ENCODE data around the gene SVIP. TPM values are rescaled to one million over a fixed set of nuclear protein-coding genes. Genes with fewer than 3 reads are reported as not detected.

The SVIP gene
- total and polyA plus RNA-seq, 4 donors, result 7.7 to 20.5 (median 13.2) TPM

DNA sequence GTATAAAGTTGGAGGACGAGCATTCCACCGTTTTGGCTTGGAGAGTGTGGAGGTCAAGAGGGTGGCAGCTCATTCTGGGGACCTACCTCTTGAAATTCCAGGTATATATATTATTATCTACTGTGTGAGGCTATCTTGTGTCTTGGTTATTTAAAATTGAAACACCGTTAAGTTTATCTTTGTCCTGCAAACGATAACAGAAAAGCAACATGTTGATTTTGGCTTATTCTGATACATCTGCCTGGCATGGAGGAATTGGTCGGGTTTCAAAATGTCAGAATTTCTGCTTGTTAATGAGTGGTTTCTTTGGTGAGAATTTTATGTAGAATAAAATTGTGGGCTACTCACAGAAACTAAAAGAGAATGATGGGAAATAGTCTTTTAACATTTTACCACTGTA is 54.4 kb downstream of the SVIP start:
- DNase-seq (no peak), ATAC-seq (ENCODE audit: insufficient read depth, low FRiP score) (no peak)
- H3K9me3 ChIP-seq (ENCODE audit: control insufficient read depth in 4 of 4, insufficient read depth in 3 of 4, low read length in 3 of 4), result no peaks in the 10 kb centered on the region
- 85 to 86% methylated on average over 5 of the region's 5 CpGs for WGBS, 2 donors
- no peaks in the 10 kb centered on the region for H3K36me3 ChIP-seq (ENCODE audit: control insufficient read depth in 4 of 4, insufficient read depth in 4 of 4, low read length in 4 of 4)
- no peak overlapping the region for H3K27ac ChIP-seq (ENCODE audit: low read depth in 1 of 2, low read length in 1 of 2)
- no peak overlapping the region for H3K4me3 ChIP-seq
- H3K4me1 ChIP-seq (ENCODE audit: control insufficient read depth in 5 of 5, insufficient read depth in 5 of 5, low read length in 5 of 5), result no peaks in the 10 kb centered on the region
- TF ChIP-seq, protein P1, sequence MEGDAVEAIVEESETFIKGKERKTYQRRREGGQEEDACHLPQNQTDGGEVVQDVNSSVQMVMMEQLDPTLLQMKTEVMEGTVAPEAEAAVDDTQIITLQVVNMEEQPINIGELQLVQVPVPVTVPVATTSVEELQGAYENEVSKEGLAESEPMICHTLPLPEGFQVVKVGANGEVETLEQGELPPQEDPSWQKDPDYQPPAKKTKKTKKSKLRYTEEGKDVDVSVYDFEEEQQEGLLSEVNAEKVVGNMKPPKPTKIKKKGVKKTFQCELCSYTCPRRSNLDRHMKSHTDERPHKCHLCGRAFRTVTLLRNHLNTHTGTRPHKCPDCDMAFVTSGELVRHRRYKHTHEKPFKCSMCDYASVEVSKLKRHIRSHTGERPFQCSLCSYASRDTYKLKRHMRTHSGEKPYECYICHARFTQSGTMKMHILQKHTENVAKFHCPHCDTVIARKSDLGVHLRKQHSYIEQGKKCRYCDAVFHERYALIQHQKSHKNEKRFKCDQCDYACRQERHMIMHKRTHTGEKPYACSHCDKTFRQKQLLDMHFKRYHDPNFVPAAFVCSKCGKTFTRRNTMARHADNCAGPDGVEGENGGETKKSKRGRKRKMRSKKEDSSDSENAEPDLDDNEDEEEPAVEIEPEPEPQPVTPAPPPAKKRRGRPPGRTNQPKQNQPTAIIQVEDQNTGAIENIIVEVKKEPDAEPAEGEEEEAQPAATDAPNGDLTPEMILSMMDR (IDR thresholded peaks at IDR 0.05; ENCODE audit: control extremely low read depth, extremely low read depth), result no peak
- no peak overlapping the region for H3K9ac ChIP-seq (ENCODE audit: insufficient read depth in 1 of 2, low read length in 2 of 2)
- no peaks in the 10 kb centered on the region for H3K27me3 ChIP-seq (ENCODE audit: control insufficient read depth in 3 of 3, insufficient read depth in 3 of 3, low read length in 2 of 3)

DNA sequence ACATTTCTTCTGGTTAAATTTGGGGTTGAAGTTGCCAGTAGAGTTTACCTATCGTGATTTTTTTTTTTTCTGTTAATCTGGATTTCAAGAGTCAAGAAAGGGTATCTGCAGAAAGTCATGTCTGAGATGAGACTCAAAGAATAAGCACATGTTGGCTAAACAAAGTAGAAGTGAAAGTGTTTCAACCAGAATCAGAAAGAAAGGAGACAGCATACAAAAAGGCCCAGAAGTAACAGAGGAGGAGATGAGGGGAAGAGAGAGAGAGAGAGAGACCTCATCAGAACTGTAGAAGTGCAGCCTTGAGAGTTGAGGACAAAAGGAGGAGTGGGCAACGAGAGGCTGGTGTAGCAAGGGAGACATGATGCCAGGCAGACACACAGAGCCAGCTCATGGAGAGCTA is 54.9 kb downstream of the SVIP start:
- Histone ChIP-seq H3K36me3 (ENCODE audit: control insufficient read depth in 4 of 4, insufficient read depth in 4 of 4, low read length in 4 of 4) (no peaks in the 10 kb centered on the region), H3K4me3 (no peak overlapping the region), H3K27me3 (ENCODE audit: control insufficient read depth in 3 of 3, insufficient read depth in 3 of 3, low read length in 2 of 3) (no peaks in the 10 kb centered on the region), H3K9ac (ENCODE audit: insufficient read depth in 1 of 2, low read length in 2 of 2) (no peak overlapping the region), H3K27ac (ENCODE audit: low read depth in 1 of 2, low read length in 1 of 2) (no peak overlapping the region), H3K9me3 (ENCODE audit: control insufficient read depth in 4 of 4, insufficient read depth in 3 of 4, low read length in 3 of 4) (no peaks in the 10 kb centered on the region), H3K4me1 (ENCODE audit: control insufficient read depth in 5 of 5, insufficient read depth in 5 of 5, low read length in 5 of 5) (no peaks in the 10 kb centered on the region)
- ATAC-seq (ENCODE audit: insufficient read depth, low FRiP score) (no peak), DNase-seq (no peak)
- TF ChIP-seq, protein P1 (IDR thresholded peaks at IDR 0.05; ENCODE audit: control extremely low read depth, extremely low read depth), result no peak
- WGBS, 2 donors, result 73 to 88% methylated on average over 2 of the region's 2 CpGs

DNA sequence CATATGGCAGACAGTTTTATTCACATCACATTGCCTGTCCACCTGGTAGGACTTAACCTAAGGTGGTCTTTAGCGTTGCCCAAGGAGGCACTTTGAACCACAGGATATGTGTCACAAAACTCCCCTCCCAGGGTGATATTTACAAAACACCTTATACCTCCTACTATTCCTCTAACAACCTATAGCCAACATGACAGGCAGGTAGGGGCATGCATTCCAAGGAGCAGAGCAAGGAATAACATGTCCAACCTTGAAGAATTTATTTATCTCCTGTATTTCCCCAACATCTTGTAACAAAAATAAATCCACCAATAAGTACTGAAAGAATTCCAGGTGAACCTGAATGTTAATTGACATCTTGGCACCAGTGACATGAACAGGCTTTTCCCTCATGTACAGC is 60.5 kb downstream of the SVIP start:
- no peak overlapping the region for H3K27ac ChIP-seq (ENCODE audit: low read depth in 1 of 2, low read length in 1 of 2)

More for the DNA sequence above, 60.5 kb downstream of the SVIP start:
- no peaks in the 10 kb centered on the region for H3K9me3 ChIP-seq (ENCODE audit: control insufficient read depth in 4 of 4, insufficient read depth in 3 of 4, low read length in 3 of 4)
- TF ChIP-seq, protein P1 (IDR thresholded peaks at IDR 0.05; ENCODE audit: control extremely low read depth, extremely low read depth), result no peak
- no peaks in the 10 kb centered on the region for H3K36me3 ChIP-seq (ENCODE audit: control insufficient read depth in 4 of 4, insufficient read depth in 4 of 4, low read length in 4 of 4)
- peaks cover 0 to 2% (median 0%) of the 10 kb centered on the region in 5 donors for H3K4me1 ChIP-seq (ENCODE audit: control insufficient read depth in 5 of 5, insufficient read depth in 5 of 5, low read length in 5 of 5)
- no peak overlapping the region for H3K4me3 ChIP-seq
- H3K27me3 ChIP-seq (ENCODE audit: control insufficient read depth in 3 of 3, insufficient read depth in 3 of 3, low read length in 2 of 3), result no peaks in the 10 kb centered on the region
- DNase-seq (no peak), ATAC-seq (ENCODE audit: insufficient read depth, low FRiP score) (no peak)
- 83 to 88% methylated on average over 1 of the region's 1 CpG for WGBS, 2 donors
- no peak overlapping the region for H3K9ac ChIP-seq (ENCODE audit: insufficient read depth in 1 of 2, low read length in 2 of 2)

Other genes with a start within 250 kb of the SVIP start
- gene FANCF, start 204.0 kb downstream of the SVIP start, total RNA-seq, result 10 to 100 TPM; 11.7 to 12.8 TPM
- 1 to 10 TPM; 5.4 to 5.8 TPM for gene FANCF, start 204.0 kb downstream of the SVIP start, polyA plus RNA-seq
- 1 to 10 TPM; 1.6 to 9.8 TPM for gene GAS2, start 163.2 kb downstream of the SVIP start, total RNA-seq
- gene GAS2, start 163.2 kb downstream of the SVIP start, polyA plus RNA-seq, result under 1 TPM; 0.58 to 0.75 TPM
- not detected for gene CCDC179, start 30.7 kb upstream of the SVIP start, total RNA-seq
- not detected for gene CCDC179, start 30.7 kb upstream of the SVIP start, polyA plus RNA-seq

Measured in lung (tissue), 12 donors.